NCI-H1048 (cell line): ENCODE results near the gene HMG20B.

Source experiments
- DNase-seq: peaks from one replicate; lab custom pipeline; 2025; lab: John Stamatoyannopoulos, UW

HMG20B gene

GRCh38 chr19:3620817-3621547 is 48.2 kb downstream of the HMG20B start:
- no peak for DNase-seq

DNA sequence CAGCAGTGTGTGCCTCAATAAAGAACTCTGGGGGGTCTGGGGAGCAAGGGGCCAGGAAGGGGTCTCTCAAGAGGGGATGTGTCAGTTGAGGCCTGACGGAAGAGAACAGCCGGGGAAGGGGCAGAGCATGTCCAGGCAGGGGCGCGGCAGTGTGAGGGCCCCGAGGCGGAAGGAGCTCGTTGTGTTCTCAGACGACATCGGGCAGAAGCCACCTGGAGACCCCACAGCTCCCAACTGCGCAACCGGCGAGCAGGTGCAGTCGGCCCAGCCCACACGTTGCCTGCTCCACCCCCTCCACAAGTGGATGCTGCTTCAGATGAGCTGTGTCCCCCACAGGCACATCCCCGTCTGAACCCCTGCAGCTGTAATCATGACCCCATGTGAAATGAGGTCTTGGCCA is 48.9 kb downstream of the HMG20B start:
- DNase-seq: no peak

DNA sequence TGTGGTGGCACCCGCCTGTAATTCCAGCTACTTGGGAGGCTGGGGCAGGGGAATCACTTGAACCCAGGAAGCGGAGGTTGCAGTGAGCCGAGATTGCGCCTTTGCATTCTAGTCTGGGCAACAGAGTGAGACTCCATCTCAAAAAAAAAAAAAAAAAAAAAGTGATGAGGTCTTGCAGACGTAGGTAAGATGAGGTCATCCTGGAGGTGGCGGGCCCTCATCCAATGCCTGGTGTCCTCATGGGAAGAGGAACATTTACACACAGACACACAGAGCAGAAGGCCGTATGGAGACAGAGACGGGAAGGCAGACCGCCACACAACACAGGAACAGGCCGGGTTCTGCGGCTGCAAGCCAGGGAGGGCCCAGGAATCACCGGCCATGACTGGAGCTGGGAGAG is 49.5 kb downstream of the HMG20B start:
- no peak for DNase-seq

DNA sequence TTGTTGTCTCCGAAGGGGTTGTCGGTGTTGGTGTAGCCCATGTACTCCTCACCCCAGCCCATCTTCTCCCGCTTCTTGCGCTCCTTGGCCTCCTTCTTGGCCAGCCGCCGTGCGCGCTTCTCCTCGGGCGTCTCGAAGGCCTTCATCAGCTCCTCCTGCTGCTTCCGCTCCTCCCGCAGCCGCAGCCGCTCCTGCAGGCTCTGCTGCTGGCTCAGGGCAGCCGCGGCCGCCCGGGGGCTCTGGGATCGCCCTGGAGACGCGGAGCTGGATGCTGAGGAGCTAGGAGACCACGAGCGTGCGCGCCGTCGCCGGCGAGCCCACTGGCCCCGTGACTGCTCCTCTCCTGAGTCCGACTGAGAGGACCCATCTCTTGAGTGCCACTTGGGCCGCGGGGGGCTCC is 51.0 kb downstream of the HMG20B start:
- DNase-seq: no peak

DNA sequence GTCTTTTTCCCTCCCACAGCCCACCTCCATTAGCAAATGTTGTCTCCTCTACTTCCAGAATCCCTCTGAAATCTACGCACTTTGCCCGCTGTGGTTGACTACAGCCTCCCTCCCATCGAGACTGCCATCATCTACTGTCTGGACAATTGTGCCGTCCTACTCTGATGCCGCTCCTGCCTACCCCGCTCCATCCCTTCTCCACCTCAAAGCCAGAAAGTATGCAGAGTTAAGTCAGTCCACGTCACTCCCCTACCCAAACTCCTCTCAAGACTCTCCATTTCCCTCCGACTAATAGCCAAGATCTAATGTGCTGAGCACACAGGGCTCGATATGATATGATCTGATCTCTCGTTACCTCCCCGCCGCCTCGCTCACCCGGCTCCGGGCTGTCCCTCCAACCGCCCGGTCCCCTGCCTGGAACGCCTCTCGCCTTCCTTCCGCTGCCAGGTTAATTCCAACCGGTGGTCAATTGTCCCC is 53.3 kb downstream of the HMG20B start:
- no peak for DNase-seq

GRCh38 chr19:3626473-3627350 is 54.0 kb downstream of the HMG20B start, which contains the start of gene CACTIN:
TSS of gene CACTIN (minus strand) at chr19:3626790. CDS start at chr19:3626762, 28 bp downstream.
- DNase-seq: peak; percentile 96

- DNase-seq: no peak
Measured at GRCh38 chr19:3627351-3627723, 54.6 kb downstream of the HMG20B start.
